GM19238 (cell line): ENCODE measurements around the gene SCRN1.
A peak's percentile ranks its signal among the peaks of the same experiment; 100 is the strongest.
"Not testable (repeated sequence)": the region's sequence is repeated elsewhere in the genome, so short reads cannot be mapped to it uniquely, and the experiment has no call there.

Experiments used
- DNase-seq: peaks from one replicate; pipeline ENCODE4 v3.0.0; 2011; ENCODE audit warnings: low spot score; ENCODE audit not compliant: insufficient read length

The SCRN1 gene

DNA sequence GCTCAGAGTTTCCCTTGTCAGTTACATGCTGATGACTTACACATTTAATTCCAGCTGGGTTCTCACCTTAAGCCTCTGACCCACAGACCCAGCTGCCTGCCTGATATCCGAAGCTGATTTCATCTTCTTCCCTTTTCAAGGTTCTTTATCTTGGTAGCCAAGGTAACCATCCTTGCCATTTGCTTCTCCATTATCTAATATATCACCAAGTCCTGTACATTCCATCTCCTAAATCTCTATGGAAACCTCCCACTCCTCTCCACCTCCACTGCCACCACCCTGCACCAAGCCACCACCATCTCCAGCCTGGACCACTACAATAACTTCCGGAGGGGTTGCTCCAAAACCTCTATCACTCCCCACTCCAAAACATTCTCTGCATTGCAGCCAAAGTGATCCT, 19.9 kb downstream of the SCRN1 start:
- DNase-seq, result no peak

DNA sequence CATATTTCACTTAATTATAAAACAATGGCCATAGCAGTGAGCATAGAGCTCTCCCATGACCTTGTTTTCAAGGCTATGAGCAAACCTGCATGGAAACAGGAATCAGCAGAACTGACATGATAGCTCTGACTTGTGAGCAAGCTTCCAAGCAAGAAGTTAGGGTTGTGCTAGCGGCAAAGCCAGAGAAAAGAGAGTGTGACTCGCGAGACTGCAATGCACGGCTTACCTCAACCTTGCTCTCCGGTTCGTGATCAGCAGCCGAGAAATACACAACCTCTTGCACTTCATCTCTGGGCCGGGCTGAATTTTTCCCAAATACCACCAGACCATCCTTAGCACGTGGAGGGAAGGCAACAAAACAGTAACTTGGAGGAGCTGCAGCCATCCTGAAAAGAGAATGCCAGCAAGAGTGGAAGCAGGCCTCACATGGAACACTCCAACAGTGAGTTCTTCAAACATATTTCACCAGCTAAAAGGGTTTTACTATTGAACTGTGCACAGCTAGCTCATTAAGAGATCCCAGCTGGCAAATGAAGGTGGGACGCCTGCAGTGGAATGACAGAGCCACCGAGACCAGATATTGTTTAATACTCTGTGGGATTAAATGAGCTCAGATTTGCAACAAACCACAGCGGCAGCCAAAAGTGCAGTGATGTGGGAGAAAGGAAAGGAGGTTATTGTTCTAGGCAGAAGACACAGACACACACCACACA, 20.8 kb downstream of the SCRN1 start:
- DNase-seq, result no peak

DNA sequence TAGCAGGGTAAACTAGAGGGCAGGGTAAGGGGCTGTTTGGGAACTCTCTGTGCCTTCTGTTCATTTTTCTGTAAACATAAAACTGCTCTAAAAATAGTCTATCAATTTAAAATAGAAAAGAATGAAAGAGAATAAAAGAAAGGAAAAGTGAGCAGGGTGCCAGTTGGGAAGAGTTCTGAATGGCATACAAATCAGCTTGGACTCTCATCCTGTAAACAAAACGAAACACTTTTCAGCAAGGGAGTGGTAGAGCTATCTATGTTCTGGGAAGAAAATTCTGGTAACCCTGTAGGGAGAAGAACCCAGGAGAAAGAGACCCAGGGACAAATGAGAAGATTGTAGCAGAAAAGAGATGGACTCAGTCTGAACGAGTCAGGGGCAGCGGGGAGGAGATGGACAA, 24.6 kb downstream of the SCRN1 start:
- no peak for DNase-seq

DNA sequence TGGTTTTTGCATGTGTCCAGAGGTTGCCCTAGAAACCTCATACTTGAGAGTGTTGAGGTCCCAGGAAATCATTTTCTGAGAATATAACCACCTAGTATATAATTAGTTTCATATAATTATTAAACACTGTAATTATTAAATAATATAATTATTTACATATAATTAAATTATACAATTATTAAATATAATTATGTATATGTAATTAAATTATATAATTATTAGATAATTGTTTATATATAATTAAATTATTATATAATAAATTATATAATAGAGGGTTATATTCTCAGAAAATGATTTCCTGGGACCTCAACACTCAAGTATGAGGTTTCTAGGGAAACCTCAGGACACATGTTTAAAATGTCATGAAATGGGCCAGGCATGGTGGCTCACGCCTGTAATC, 27.6 kb downstream of the SCRN1 start:
- DNase-seq, result no peak

DNA sequence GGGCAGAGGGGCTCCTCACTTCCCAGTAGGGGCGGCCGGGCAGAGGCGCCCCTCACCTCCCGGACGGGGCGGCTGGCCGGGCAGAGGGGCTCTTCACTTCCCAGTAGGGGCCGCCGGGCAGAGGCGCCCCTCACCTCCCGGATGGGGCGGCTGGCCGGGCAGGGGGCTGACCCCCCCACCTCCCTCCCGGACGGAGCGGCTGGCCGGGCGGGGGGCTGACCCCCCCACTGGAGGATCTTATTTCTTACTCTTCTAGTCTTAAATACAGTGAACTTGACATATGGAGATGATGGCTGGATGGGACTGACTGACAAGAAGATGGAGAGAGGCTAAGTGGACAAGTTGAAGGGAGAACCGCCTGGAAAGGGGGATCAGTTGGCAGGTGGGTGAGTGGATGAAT, 28.0 kb downstream of the SCRN1 start:
- DNase-seq, result not testable (repeated sequence)

DNA sequence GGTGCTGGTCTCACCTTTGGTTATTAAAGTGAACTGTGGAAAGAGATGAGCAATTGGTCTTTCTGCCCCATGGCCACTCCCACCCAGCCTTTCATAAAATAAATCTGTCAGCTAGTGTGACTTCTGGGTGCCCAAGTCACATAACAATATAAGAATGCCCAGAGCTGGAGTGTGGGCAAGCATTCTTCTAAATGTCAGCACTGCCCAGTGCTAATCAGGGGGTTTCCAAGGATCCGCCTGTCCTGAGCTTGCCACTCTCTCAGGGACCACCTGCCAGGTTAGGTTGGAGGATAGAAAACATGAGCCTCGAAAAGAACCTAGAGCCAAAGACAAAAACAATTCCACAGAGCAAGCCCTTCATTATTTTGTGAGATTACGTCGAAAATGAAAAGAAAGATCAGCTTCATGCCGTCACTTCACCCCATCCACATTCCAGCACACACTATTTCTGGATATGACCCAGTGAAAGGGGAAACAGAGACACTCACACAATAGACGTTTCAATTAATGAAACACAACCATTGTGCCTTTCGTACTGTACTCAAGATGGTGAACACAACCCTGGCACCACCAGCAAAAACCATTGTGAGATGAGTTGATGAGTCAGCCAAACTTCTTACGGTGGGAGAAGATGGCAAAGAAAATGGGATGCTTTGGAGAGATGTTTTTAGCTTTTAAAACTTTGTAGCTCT, 30.8 kb downstream of the SCRN1 start:
- no peak for DNase-seq

DNA sequence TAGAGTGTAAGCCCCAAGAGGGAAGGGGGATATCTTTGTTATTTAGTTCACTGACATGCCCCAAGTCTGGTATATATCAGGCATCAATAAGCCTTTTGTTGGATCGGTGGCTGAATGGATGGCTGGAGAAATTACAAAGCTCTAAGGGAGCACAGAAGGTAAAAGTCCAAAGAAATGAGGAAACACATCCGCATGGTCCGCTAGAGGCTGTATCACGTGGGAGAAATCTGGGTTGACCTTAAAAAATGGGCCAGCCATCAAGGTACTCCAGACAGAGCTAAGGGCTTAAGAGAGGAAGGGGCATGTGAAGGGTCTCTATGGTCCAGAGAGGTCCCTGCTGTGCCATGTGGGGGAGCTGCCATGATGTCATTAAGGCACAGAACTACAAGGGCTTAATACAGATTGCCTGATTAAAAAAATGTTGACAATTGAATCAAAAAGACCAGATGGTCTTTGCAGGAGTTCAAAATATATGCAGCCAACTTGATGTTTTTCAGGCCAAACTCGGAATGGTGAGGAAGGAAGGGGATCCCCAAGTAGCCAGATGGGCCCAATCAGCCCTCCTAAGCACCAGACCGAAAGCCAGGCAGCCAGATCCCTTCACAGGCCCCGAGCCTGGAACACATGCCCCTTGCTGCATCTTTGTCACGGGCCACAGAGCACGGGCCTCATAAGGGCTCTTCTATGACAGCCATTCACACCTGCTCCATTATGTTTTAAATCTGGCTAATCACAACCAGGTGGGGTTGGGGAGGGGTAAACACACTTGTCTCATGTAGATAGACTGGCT, 31.9 kb downstream of the SCRN1 start:
- DNase-seq, result no peak

DNA sequence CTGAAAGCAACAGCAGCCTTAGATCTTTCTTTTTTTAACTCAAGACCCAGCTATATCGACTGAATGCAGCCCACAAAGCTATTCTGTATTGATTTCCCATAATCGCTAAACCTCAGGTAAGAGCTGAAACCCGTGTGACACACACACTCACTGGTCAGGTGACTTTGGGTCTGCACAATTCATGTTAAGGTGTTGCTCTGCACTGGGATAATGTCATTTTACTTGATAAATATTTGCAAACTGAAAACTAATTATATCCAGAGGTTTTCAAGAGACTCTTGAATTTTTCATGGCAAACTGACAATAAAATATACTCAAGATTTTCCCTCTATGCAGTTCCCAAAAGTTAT, 33.1 kb downstream of the SCRN1 start:
- DNase-seq, result no peak

DNA sequence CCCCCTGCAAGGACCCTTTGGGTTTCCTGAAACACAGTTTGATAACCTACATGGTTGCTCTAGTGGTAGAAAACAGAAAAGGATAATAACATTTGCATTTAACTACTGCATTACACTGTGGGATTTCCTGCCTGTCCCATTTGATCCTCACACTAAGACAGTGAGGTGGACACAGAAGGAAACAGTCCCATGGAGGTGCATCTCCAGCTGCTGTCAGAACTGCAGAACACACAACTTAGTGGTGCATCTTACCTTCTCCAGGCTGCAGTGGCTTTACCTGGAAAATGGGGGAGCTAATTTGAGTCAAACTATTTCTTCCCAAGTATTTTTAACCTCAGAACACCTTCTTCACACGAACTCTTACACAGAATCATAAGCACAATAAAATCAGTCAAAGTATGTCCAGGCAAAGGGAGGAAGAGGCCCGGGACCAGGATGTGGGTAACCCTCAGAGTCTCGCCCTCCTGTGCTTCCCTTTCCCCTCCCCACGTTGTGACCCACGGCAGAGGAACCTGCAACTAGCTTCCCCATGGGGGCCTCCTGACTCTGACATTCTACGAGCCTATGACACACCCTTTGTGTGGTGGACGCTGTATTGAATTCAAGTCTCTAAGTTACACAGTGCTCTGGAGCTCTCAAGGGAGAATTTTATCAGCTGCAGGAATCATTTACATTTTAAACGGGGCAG, 33.7 kb downstream of the SCRN1 start:
- DNase-seq, result peak; percentile 56

DNA sequence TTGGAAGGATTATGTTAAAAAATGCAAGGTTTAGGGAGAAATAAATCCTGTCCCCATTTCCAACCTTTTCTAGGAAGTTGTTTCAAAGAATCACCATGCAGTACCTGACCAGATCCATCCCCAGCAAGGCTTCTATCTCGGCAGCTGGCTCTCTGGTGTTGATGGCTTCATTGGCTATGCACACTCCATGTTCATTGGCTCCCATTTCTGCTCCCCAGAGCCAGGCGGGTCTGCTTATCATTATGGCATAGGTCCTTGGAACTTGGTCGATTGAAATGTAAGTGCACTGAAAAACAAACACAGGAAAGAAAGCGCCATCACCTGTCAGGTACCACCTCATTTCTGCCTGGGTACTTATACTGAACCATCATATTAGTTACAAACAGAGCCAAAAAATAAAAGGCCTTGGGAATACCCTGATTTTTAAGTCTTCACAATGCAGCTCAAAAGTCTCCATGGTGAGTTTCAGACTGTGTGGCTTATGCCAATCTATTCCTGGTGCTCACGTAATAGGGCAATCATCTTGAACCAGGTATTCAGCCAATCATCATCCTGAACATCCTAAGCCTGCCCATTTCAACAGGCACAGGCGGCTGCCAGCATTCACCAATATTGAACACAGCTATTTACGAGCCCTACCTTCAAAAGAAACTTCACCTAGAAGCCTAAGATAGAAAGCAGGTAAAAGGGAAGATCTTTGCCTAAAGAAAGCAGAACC, 34.4 kb downstream of the SCRN1 start:
- DNase-seq, result no peak

DNA sequence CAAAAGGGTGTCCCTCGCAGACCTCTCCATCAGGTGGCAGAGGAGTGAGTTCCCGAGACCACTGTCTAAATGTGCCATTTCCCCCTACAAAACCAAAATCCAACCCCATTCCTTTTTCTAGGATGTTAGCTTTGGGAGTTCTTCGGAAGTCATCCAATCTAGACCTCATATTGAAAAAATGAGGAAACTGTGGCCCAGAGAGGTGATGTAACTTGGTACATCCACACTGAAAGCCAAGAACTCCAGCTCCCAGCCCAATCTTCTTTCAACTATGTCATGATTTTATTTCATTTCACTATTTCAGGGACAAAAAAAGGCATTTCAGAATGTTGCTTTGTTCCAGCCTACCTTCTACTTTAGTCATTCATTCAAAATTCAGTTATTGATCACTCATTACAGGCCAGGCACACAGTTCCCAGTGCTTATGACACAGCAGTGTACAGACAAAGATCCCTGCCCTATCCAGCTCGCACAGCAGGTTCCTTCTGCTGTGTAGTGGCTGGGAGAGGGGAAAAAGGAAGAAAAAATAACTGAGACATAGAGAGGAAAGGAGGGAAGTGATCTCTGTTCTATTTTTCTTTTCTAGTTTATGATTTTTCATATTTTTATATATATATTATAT, 35.8 kb downstream of the SCRN1 start:
- DNase-seq, result no peak

DNA sequence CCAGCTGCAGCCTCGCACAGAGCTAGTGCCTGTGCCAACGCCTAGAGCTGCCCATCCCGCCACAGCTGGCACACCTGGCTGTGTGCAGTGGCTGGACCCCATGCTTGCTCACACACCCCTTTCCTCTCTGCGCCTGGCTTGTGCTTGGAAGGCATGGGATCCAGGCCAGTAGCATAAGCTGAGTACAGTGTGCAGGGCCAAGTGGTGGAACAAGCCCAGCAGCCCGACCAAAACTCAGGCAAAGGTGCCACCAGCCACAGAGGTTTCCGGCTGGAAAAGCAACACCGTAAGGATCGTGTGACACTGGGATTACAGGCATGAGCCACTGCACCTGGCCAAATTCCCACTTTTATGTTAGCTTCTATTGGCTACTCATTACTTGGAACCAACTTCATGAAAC, 38.4 kb downstream of the SCRN1 start:
- DNase-seq, result no peak

DNA sequence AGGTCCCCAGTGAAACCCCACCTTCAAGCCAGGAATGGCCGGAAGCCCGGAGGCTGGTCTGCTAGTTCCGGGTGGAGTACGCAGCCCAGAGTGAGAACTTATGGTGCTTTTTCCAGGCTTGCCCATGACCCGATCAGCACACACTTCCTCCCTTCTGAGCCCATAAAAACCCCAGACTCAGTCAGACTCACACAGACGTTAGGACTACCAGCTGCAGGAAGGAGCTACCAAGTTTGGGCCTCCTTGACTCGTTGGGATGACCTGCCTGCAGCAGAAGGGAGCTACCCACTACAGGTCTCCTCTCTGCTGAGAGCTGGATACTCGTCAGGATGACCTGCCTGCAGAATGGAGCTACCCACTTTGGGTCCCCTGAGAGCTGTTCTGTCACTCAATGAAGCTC, 39.1 kb downstream of the SCRN1 start:
- DNase-seq, result no peak

DNA sequence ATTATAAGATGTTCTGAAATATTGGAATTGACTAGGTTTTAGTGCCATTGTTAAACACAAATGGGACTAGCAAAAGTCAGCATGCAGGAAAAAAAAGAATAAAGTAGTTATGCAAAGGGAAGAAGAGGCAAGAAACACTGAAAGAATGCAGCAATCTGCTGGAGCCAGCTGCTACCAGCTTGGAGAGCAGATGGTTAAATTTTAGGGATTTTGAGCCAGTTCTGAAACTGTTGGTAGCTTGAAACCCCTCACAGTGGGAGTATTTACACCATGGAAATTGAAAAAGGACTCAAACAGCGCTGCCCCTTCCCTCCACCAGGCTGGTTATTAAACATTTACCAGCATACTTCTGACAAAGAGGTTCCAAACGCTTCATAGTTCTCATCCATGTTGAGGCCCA, 41.0 kb downstream of the SCRN1 start:
- DNase-seq, result no peak

DNA sequence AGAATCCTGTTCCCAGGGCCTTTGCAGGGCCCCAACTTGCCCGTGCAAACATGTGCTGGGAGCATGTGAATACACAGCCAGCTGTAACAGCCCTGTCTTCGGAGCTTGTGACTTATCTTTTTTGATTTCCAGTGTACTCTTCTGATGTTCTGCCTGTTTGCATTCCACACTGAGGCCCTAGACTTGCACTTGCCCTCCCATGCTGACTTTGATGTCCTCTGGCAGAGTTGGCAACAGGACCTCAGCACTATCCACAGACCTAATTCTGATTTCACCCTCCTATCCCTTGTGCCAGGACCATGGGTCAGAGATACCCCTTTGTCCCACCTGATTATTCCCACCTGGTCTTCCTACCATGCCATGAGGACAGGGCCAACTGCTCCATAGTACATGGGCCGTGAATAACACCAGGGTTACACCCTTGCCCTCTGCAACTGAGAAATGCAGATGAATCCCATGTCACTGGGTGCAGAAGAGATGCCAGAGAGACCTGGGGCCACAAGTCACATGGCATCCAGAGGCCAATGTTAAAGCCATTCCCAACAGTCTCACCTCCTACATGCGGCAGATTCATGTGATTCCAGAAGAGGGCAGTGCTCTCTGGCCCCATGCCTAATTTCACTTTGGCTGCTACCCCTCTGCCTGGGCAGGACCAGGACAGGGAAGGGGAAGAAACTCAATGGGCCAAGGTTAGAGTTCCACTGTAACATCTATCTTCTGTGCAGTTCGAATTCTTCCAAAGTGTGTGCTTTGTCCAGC, 43.0 kb downstream of the SCRN1 start:
- DNase-seq, result no peak

DNA sequence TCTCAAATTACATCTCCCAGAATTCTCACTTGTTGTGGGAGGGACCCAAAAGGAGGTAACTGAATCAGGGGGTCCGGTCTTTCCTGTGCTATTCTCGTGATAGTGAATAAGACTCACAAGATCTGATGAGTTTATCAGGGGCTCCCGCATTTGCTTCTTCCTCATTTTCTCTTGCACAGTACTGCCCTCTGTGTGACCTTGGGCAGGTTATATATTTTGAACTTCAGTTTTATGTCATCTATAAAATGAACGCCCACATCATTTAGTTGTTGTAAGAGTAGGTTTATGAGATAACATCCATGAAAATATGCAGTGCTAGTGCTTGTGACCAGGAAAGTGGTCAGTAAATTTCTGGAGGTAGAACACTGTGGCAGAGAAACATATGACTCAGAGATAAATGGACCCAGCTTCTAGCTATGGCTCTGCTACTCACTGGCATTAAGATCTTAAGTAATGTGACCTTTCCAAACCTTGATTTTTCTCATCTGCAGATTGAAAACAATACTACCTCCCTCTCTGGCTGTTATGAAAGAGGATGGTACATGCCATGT, 44.3 kb downstream of the SCRN1 start:
- no peak for DNase-seq

DNA sequence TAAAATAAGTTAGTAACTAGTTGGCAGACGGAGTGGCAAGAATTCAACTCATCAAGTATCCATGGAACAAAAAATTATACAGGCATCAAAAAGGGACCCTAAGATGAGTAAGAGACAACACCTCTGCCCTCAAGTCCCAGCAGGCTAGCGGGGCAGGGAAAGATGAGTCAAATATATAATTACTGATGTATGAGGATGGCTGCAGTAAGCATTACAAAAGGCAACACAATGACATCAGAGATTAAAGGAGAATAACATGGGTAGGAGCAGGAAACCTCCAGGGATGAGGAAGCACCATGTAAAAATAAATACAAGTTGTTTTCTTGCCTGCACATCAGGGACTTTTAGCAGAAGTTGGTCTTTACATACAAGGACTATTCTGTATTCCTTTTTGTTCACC, 49.4 kb downstream of the SCRN1 start:
- no peak for DNase-seq

DNA sequence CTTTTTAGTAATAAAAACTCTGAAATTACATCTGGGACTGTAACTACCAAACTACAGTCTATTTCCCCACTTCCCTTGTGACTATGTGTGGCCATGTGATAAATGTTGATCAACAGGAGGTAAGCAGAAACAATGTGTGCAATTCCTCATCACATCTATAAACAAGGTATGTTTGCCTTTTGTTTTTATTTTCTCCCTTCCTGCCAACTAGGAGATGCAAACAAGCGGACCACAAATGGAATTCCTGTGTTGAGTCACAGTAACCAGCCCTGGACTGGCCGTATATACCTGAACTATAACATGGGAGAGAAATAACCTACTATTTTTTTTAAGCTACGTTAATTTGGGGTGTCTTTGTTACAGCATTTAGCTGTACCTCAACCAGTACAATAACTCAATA, 52.5 kb downstream of the SCRN1 start:
- DNase-seq, result no peak

DNA sequence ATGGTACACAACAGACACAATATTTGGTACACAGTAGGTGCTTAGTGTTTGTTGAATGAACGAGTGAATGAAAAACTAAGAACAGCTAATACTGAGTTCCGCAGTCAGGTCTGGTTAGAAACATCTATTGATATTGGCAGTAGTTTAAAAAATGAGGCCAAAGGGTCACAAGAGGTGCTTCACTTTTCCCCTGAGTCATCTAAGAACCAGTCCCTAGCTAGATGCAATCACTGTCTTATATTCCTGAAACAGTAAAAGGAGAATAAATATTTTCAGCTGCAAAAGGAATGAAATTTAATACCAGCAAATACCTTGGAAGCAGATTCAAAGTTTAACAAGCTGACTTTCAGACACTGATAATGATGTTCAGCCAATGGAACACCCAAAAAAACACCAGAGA, 54.5 kb downstream of the SCRN1 start:
- no peak for DNase-seq
